Activated B cell treated with CpG ODN at 0.5 μM for 24 hours (primary cell): ENCODE data around the gene KLHL29. TPM values are rescaled to one million over a fixed set of nuclear protein-coding genes. Genes with fewer than 3 reads are reported as not detected.

Experiments
- ATAC-seq: fragments of 200-7000 bp; cut with Tn5 transposase; one replicate; pipeline ENCODE4 v1.10.0; 2021; ENCODE audit warnings: low read depth, mild to moderate bottlenecking, moderate library complexity
- CTCF ChIA-PET: fragments of 350-600 bp; sonication (Branson Sonifier 250); formaldehyde crosslinking; loops from one replicate; lab custom pipeline; 2021; ENCODE audit warnings: antibody characterized with exemption; lab: Charles Lee
- POLR2A ChIA-PET: fragments of 350-600 bp; sonication (Branson Sonifier 250); formaldehyde crosslinking; loops from one replicate; lab custom pipeline; 2021; ENCODE audit warnings: antibody characterized with exemption; lab: Charles Lee
- DNase-seq: peaks from one replicate; pipeline ENCODE4 v3.0.0; 2022
- H3K27ac Mint-ChIP-seq: one replicate; pipeline ENCODE4 v1.8.0; 2020; ENCODE audit warnings: mixed read lengths
- H3K27me3 Mint-ChIP-seq: one replicate; pipeline ENCODE4 v1.8.0; 2021; ENCODE audit warnings: mixed read lengths
- H3K36me3 Mint-ChIP-seq: one replicate; pipeline ENCODE4 v1.8.0; 2021; ENCODE audit warnings: low read depth, mixed read lengths
- H3K4me1 Mint-ChIP-seq: one replicate; pipeline ENCODE4 v1.8.0; 2021; ENCODE audit warnings: mixed read lengths
- H3K4me3 Mint-ChIP-seq: one replicate; pipeline ENCODE4 v1.8.0; 2020; ENCODE audit warnings: mild to moderate bottlenecking, mixed read lengths
- H3K9me3 Mint-ChIP-seq: one replicate; pipeline ENCODE4 v1.8.0; 2020; ENCODE audit warnings: mixed read lengths
- intact Hi-C: fragments of 100-400 bp; cut with micrococcal nuclease; formaldehyde crosslinking; loops from one replicate; pipeline ENCODE4 v1.15.1; 2024
- total RNA-seq: library from RNA; stranded (reverse); gene quantifications from 2 replicates; pipeline ENCODE4 v1.2.3, GENCODE V29; 2022
- TF ChIP-seq, protein P1 (sequence below): fragments of 200-600 bp; IDR thresholded peaks from one replicate; pipeline ENCODE4 v1.8.0; 2022; ENCODE audit warnings: antibody characterized with exemption, mild to moderate bottlenecking

The KLHL29 gene
- total RNA-seq, 1 donor from 2014 or later: 2.5 TPM

DNA sequence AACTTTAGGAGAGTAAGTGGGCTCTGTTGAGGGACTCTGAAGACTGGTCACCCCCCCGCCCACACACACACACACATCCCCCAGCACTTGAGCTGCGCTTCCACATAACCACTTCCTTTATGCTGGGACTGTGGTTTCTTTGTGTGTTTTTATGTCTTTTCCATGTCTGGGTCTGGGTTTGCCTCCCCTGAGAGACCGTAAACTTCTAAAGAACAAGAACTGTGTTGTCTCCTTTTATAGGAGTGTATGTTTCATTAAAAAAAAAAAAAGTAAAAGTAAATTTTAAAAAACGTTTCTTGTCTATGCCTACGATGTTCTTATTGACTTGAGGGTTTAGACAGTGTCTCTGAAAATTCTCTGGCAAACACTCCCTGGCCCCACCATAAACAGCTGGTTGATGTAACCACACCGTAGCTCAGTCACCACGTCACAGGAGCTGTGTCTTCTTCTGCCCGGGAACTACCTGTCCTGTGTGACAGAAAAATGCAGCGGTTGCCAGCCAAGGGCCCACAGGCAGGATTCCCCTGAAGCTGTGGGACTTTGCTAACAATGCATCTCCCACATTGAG lies 68.0 kb downstream of the KLHL29 start:
- Mint-ChIP-seq H3K4me3 (no peak overlapping the region), H3K27me3 (no peaks in the 10 kb centered on the region), H3K27ac (no peak overlapping the region), H3K4me1 (peaks cover 26% of the 10 kb centered on the region), H3K36me3 (no peaks in the 10 kb centered on the region), H3K9me3 (no peaks in the 10 kb centered on the region)
- intact Hi-C loops: no loop called here
- TF ChIP-seq, protein P1, sequence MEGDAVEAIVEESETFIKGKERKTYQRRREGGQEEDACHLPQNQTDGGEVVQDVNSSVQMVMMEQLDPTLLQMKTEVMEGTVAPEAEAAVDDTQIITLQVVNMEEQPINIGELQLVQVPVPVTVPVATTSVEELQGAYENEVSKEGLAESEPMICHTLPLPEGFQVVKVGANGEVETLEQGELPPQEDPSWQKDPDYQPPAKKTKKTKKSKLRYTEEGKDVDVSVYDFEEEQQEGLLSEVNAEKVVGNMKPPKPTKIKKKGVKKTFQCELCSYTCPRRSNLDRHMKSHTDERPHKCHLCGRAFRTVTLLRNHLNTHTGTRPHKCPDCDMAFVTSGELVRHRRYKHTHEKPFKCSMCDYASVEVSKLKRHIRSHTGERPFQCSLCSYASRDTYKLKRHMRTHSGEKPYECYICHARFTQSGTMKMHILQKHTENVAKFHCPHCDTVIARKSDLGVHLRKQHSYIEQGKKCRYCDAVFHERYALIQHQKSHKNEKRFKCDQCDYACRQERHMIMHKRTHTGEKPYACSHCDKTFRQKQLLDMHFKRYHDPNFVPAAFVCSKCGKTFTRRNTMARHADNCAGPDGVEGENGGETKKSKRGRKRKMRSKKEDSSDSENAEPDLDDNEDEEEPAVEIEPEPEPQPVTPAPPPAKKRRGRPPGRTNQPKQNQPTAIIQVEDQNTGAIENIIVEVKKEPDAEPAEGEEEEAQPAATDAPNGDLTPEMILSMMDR: no peak
- ChIA-PET POLR2A (no interaction called here), CTCF (no interaction called here)
- DNase-seq (no peak), ATAC-seq (no peak)

DNA sequence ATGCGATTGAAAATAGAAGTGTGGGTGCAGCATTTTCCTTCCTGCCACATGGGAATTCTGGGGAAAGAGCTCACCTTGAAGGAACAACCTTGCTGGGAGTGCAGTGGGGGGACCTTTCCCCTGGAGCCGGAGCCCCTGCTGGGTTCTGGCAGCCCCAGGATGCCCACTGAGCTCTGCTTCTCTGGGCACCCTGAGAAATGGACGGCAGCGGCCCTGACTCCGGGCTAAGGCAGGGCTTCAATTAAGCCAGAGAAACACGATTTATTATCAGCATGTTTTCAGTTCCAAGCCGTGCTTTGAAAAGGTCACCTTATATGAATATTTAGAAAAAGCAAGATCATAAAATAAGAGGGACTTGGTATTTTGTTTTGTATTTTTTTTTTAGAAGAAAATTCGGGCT lies 68.5 kb downstream of the KLHL29 start:
- no peak overlapping the region for H3K27ac Mint-ChIP-seq
- H3K36me3 Mint-ChIP-seq: no peaks in the 10 kb centered on the region
- intact Hi-C loops: no loop called here
- ChIA-PET CTCF (no interaction called here), POLR2A (no interaction called here)
- ATAC-seq: no peak
- no peak for DNase-seq
- peaks cover 26% of the 10 kb centered on the region for H3K4me1 Mint-ChIP-seq
- TF ChIP-seq, protein P1: no peak
- no peaks in the 10 kb centered on the region for H3K9me3 Mint-ChIP-seq
- no peaks in the 10 kb centered on the region for H3K27me3 Mint-ChIP-seq
- H3K4me3 Mint-ChIP-seq: no peak overlapping the region

DNA sequence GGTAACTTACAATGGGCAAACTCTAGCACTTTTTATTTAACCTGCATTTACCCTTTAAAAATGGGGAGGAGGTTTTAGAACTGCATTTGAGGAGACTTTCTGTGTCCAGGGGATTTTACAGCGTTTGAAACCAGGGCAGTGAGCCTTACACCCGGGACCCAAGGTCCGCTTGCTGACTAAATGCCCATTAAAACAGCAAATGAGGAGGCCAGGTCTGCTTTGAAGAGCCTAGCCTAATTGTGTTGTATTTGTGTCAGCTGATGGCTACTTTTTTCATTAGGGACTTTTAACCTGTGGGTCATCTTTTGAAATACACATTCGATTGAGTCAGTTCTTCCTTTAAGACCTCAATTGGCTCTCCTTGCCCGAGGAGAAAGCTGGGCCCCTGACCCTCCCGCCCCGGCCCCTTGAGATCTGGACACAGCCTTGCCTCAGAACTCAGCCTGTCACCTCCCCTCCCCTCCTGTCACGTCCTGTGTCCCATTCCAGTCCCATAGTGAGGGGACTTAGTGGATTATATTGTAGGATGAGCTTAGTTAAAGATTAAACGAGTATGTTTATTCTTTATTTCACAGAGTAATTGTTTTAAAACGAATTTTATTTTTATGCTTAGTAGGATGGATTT lies 69.0 kb downstream of the KLHL29 start:
- TF ChIP-seq, protein P1: no peak
- H3K27ac Mint-ChIP-seq: no peak overlapping the region
- H3K36me3 Mint-ChIP-seq: no peaks in the 10 kb centered on the region
- no peaks in the 10 kb centered on the region for H3K27me3 Mint-ChIP-seq
- H3K4me1 Mint-ChIP-seq: peaks cover 22% of the 10 kb centered on the region
- DNase-seq: no peak
- no peak for ATAC-seq
- ChIA-PET CTCF (no interaction called here), POLR2A (interaction anchor here (0.8 kb wide), 1 partner anchor 34 kb away, joined by 3 read pairs; no protein-coding TSS in a partner anchor)
- H3K4me3 Mint-ChIP-seq: no peak overlapping the region
- H3K9me3 Mint-ChIP-seq: no peaks in the 10 kb centered on the region
- intact Hi-C loops: no loop called here

DNA sequence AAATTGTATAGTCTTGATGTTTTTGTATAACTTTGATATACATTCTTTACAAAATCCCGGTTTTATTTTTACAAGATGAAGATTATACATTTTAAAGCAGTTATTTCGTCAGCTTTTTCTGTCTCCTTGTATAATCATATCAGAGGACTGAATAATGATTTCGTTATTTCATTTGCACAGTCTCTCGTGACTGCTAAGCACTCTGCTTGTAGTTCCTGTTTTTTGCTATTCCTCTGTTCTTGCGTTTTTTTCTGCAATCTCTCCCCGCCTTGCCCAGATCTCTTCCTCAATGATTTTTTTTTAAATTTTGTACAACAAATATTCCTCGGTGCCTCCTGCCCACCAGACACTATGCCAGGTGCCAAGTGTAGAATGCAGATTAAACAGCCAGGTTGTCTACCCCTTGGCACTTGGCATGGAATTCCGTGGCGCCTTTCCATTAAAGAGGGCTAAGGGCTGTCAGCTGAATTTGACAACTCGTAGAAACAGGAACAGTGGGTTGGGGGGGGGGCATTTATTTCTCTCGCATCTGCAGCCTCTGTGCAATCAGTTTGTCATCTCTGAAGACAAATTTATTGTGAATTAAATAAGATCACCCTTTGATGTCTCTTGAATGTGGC lies 69.6 kb downstream of the KLHL29 start:
- TF ChIP-seq, protein P1: no peak
- CTCF ChIA-PET: no interaction called here

DNA sequence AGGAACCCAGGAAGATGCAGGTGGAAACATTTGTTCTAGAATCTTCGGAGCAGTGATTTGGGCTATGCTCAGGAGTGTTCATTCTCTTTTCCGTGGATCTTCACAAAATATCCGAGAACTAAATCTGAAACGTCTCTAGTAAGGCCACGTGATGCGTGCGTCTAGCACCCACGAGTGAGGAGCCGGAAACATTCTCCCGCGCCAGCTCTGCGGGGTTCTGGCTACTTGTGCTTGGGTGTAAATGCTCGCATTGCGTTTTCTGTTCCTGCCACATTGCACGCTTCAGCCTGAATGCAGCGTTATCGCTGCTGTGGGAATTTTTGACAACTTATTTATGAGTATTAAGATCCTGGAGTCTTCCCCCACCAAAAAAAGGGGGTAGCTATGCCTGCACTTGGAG lies 71.4 kb downstream of the KLHL29 start:
- Mint-ChIP-seq H3K4me1 (peaks cover 13% of the 10 kb centered on the region), H3K27ac (no peak overlapping the region), H3K4me3 (no peak overlapping the region), H3K36me3 (no peaks in the 10 kb centered on the region), H3K27me3 (peaks cover 3% of the 10 kb centered on the region), H3K9me3 (no peaks in the 10 kb centered on the region)
- ATAC-seq (no peak), DNase-seq (no peak)
- ChIA-PET POLR2A (no interaction called here), CTCF (no interaction called here)
- TF ChIP-seq, protein P1: no peak
- intact Hi-C loops: no loop called here

More for the DNA sequence above, 69.6 kb downstream of the KLHL29 start:
- H3K36me3 Mint-ChIP-seq: no peaks in the 10 kb centered on the region
- H3K9me3 Mint-ChIP-seq: no peaks in the 10 kb centered on the region
- peaks cover 15% of the 10 kb centered on the region for H3K4me1 Mint-ChIP-seq
- POLR2A ChIA-PET: interaction anchor here (0.8 kb wide), 1 partner anchor 34 kb away, joined by 3 read pairs; no protein-coding TSS in a partner anchor
- H3K27me3 Mint-ChIP-seq: no peaks in the 10 kb centered on the region
- H3K27ac Mint-ChIP-seq: no peak overlapping the region
- DNase-seq: no peak
- no peak overlapping the region for H3K4me3 Mint-ChIP-seq
- intact Hi-C loops: no loop called here
- no peak for ATAC-seq
